VCaP (cell line): ENCODE results near the gene KIF13A.

ENCODE experiments used
- H3K27ac ChIP-seq: fragments of 450-650 bp; 2 replicates; pipeline ENCODE4 v1.5.1; 2017
- CTCF ChIP-seq: fragments of 450-650 bp; conservative IDR thresholded peaks from 2 replicates; pipeline ENCODE4 v1.5.1; 2017; ENCODE audit warnings: mild to moderate bottlenecking, moderate library complexity

The KIF13A gene

GRCh38 chr6:17878734-17879133 is 108.7 kb downstream of the KIF13A start:
- TF ChIP-seq CTCF: no peak
- H3K27ac ChIP-seq: no peak overlapping the region

GRCh38 chr6:17877895-17878440 is 109.5 kb downstream of the KIF13A start:
- no peak for TF ChIP-seq CTCF

GRCh38 chr6:17877196-17877894 is 110.1 kb downstream of the KIF13A start:
- H3K27ac ChIP-seq: no peak overlapping the region
- TF ChIP-seq CTCF: no peak

More at GRCh38 chr6:17877895-17878440, 109.5 kb downstream of the KIF13A start:
- H3K27ac ChIP-seq: no peak overlapping the region

- no peak overlapping the region for H3K27ac ChIP-seq
- TF ChIP-seq CTCF: no peak
Observed at GRCh38 chr6:17874753-17875152, 112.7 kb downstream of the KIF13A start.

- TF ChIP-seq CTCF: no peak
- no peak overlapping the region for H3K27ac ChIP-seq
Observed at GRCh38 chr6:17872908-17873307, 114.5 kb downstream of the KIF13A start.

GRCh38 chr6:17871836-17872235 is 115.6 kb downstream of the KIF13A start:
- H3K27ac ChIP-seq: no peak overlapping the region
- TF ChIP-seq CTCF: no peak

- H3K27ac ChIP-seq: no peak overlapping the region
- no peak for TF ChIP-seq CTCF
Observed at GRCh38 chr6:17871189-17871519, 116.3 kb downstream of the KIF13A start.
